WI38 (cell line): ENCODE results near the gene SNTG2.

ENCODE experiments used
- H3K4me3 ChIP-seq: 2 replicates; pipeline ENCODE4 v1.5.1; 2011; ENCODE audit warnings: low read depth, mild to moderate bottlenecking, control low read depth, low read length
- TF ChIP-seq, protein P1 (sequence below): IDR thresholded peaks from 2 replicates; pipeline ENCODE4 v1.5.1; 2012; ENCODE audit warnings: low read depth, mild to moderate bottlenecking, control low read depth, low read length

Gene SNTG2

GRCh38 chr2:1301056-1301455 is 350.4 kb downstream of the SNTG2 start:
- TF ChIP-seq, protein P1, sequence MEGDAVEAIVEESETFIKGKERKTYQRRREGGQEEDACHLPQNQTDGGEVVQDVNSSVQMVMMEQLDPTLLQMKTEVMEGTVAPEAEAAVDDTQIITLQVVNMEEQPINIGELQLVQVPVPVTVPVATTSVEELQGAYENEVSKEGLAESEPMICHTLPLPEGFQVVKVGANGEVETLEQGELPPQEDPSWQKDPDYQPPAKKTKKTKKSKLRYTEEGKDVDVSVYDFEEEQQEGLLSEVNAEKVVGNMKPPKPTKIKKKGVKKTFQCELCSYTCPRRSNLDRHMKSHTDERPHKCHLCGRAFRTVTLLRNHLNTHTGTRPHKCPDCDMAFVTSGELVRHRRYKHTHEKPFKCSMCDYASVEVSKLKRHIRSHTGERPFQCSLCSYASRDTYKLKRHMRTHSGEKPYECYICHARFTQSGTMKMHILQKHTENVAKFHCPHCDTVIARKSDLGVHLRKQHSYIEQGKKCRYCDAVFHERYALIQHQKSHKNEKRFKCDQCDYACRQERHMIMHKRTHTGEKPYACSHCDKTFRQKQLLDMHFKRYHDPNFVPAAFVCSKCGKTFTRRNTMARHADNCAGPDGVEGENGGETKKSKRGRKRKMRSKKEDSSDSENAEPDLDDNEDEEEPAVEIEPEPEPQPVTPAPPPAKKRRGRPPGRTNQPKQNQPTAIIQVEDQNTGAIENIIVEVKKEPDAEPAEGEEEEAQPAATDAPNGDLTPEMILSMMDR, result no peak
- no peak overlapping the region for H3K4me3 ChIP-seq

- TF ChIP-seq, protein P1, result no peak
Observed at GRCh38 chr2:1305342-1306013, 354.8 kb downstream of the SNTG2 start.

GRCh38 chr2:1306014-1306686 is 355.5 kb downstream of the SNTG2 start:
- no peak overlapping the region for H3K4me3 ChIP-seq
- TF ChIP-seq, protein P1, result no peak

More at GRCh38 chr2:1305342-1306013, 354.8 kb downstream of the SNTG2 start:
- no peak overlapping the region for H3K4me3 ChIP-seq

DNA sequence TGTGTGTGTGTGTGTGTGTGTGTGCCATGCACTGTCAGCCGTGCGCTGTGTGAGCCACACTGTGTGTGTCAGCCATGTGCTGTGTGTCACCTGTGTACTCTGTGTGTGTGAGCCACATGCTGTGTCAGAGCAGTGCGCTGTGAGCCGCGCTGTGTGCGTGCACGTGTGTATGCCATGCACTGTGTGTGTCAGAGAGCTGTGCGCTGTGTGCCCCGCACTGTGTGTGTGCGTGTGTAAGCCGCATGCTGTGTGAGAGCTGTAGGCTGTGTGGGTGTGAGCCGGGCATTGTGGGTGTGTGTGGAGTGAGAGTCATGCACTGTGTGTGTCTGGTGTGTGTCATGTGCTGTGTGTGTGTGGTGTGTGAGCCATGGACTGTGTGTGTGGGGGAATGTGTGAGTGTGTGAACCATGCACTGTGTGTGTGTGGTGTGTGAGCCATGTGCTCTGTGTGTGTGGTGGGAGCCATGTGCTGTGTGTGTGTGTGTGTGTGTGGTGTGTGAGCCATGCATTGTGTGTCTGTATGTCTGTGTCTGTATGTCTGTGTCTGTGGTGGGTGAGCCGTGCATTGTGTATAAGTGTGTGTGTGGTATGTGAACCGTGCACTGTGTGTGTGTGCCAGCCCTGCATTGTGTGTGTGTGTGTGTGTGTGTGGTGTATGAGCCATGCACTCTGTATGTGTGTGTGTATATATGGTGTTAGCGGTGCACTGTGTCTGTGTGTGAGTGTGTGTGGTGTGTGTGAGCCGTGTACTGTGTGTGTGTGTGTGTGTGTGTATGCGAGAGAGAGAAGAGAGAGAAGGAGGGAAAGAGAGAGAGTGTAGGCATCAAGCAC is 356.3 kb downstream of the SNTG2 start:
- TF ChIP-seq, protein P1, result no peak
- H3K4me3 ChIP-seq, result no peak overlapping the region

DNA sequence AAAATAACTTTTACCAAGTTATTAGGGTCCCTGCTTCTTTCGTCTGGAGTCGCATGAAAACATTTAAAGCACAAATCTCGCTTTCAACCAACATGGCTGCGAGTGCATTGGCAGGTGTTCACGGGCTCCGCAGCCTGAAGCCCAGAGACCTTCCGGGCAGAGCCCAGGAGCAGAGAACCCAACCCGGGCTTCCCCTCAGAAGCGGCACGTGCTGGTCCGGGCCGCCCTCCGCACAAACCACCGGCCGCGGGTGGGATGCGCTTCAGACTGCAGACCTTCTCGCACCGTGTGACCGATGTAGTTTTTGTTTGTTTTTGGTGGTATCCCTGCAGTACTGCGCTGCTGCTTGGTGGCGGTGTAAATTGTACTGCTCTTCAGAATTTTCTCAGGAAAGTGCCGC is 357.0 kb downstream of the SNTG2 start:
- no peak overlapping the region for H3K4me3 ChIP-seq
- TF ChIP-seq, protein P1, result no peak

DNA sequence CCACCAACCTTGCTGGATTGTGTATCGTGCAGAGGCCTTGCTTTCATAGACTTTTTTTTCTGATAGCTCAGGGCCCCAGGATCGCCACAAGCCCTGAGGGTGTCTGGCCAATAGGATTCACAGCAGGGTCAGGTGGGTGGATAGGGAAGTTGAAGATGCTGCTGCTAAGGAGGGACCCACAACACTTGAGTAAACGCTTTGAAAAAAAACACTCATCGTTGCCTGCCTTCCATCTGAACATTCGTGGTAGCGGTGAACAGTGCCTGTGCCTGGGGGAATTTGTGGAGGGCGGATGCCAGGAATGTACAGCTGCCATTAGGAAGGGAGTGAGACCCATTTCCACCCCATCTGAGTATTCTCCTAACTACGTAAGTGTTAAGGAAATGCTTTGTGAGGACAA is 358.0 kb downstream of the SNTG2 start:
- no peak overlapping the region for H3K4me3 ChIP-seq
- TF ChIP-seq, protein P1, result no peak

GRCh38 chr2:1309507-1309906 is 358.9 kb downstream of the SNTG2 start:
- no peak overlapping the region for H3K4me3 ChIP-seq
- TF ChIP-seq, protein P1, result no peak
